HUDEP-2 (cell line): ENCODE results near the gene CTRB2.

Experiments
- DNase-seq, 76 experiments: peaks; one replicate each; lab custom pipeline; 2025; ENCODE audit not compliant: unreplicated experiment in 76 of 76; lab: John Stamatoyannopoulos, UW

The CTRB2 gene

DNA sequence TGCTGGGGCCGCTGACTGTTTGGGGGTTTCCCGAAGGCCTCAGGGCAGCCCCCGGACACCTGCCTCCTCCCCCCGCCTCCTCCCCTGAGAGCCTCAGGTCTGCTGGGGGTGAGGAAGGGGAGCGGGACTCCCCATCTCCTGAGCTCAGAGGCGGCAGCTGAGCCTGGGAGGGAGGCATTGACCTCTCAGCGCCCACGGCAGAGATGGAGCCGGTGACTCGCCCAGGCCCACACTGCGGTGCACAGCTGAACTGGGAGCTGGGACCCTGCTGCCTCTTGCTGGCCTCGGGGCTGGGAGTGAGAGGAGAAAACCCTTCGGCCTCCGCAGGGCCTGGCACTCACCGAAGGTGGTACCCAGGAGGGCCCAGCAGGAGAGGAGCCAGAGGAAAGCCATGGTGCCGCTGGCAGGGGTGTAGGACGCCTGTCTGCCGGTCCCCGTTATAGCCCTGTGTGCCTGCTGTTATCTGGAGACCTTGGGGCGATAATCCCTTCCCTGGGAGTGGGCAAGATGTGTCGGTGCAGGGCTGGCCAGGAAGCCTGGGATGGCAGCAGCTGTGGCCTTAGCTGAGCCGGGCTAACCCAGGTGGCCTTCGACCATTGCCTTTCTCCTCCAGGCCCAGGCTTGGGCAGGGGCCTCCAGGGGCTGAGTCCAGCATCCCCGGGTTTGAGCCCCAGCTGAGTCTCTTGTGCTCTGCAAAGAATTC lies at the start of gene CTRB2:
CTRB2 (minus strand) TSS at position 413 of the 703 bp plus-strand sequence; CDS start at position 393, 20 bp downstream.
- DNase-seq = no peak

DNA sequence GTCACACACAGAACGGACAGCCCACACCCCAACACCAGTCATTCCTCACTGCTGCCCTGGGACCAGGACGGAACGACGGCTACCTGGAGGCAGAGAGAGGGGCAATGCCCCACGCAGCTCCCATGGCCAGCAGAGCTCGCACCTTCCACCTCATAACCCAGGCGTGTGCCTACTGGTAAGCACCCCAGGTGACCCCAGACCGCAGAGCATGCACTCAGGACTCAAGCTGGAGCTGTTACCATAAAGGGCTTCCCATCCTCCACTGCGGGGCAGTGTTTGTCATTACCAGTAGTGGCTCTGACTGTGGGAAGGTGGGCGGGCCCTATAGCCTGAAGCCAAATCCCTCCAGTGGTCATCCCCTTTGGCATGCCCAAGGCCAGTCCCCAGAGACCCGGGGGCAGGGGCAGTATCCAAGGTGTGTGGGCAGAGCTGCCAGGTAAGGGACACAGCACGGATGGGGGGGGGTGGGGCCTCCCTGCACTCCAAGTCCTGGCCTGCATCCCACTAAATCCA lies 49.2 kb upstream of the CTRB2 start:
- peak in 2 of 76 experiments; percentile 13 to 19 for DNase-seq

DNA sequence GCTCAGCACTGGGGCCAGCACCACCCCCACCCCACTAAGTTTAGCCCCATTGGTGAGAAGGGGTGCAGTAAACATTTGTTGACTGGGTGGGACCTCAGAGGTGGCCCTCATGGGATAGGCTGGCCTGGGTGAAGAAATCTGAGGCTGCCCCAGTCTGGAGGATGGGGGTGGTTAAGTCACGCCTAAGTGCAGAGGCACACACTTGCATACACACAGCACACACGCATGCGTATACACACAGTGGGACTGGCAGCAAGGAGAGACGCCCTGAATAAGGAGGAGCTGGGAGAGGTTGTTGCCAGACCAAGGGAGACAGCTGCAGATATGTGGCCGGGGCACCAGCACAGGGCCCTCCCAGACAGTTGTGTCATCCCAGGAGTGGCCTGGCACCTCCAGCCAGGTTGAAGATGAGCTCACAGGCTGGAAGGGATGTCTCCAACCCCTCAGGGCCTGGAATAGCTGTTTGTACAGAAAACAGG lies 47.4 kb upstream of the CTRB2 start:
- peak in 47 of 76 experiments; percentile 12 to 81 (median 51) for DNase-seq

DNA sequence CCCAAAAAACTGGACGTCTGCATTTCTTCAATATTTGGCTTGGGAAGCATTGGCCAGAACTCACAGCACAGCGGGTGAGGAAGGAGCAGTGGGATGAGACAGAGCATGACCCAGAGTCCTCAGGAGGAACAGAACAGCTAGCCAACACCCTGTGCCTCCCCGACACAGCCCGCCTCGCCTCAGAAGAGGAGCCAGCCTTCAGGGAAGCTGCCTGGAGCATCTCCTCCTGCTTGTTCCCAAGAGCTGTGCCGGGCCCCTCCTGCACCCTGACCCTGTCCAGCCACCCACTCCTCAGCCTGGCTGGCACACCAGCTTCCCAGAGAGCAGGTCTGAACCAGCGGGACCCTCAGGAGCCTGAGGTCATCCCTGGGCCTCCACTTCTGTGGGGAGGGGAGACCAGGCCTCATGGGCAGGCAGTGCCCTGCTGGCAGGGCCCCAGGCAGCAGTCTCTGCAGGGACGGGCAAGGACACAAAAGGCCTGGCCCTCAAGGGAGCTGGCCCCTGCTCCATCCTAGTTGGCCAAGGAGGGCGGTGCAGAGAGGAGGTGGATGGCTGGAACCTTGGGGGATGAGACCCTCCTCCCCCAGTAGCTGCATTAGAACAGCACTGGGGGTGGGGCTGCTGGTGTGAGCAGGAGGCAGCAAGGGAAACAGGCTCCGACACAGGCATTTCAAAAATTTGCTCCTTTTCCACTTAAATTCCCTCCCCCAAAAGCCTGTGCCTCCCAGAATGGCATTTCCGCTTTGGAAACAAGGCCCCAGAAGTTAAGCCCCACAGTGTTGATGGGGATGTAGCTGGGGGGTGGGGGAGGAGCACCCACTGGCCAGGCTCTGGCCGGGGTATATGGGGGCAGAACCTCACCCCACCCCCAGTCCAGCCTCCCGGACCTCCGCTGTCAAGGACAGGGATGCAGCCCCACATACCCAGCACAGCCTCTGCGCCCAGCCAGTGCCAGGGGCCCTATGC lies 46.3 kb upstream of the CTRB2 start:
- no peak for DNase-seq

DNA sequence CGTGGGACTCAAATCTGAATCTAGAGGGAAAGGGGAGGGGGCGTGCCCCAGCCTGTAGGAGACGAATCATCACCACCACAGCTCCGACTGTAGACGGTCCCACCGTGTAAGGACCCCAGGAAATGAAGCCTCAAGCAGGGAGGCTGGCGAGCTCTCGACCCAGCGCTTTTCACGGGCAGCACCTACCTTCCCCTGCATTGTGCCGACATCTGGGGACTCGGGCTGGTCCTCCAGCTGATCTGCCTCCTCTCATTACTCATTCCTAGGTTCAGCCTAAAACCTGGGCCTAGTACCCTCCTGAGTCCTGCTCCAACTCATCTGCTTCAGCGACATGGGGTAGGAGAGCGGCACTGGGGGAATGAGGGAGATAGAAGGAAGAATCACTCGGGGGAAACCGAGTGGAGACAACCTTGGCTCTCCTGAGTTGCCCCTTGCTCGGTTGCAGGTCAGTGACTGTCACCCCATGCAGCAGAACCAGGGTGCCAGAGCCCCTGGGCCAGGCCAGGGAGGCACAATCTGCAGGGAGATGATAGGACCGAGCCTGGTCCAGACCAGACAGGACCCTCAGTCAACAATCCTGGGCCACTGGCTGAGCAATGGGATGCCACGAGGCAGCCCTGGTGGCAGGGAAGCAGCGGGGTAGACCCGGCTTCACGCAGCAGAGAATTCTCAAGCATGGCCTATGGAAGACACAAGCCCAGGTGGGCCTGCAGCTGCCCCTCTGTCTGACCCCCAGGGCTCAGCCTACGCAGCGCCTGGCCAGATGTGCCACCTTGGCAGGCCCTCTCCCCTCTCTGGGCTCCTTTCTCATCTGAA lies 45.3 kb upstream of the CTRB2 start:
- DNase-seq = no peak

DNA sequence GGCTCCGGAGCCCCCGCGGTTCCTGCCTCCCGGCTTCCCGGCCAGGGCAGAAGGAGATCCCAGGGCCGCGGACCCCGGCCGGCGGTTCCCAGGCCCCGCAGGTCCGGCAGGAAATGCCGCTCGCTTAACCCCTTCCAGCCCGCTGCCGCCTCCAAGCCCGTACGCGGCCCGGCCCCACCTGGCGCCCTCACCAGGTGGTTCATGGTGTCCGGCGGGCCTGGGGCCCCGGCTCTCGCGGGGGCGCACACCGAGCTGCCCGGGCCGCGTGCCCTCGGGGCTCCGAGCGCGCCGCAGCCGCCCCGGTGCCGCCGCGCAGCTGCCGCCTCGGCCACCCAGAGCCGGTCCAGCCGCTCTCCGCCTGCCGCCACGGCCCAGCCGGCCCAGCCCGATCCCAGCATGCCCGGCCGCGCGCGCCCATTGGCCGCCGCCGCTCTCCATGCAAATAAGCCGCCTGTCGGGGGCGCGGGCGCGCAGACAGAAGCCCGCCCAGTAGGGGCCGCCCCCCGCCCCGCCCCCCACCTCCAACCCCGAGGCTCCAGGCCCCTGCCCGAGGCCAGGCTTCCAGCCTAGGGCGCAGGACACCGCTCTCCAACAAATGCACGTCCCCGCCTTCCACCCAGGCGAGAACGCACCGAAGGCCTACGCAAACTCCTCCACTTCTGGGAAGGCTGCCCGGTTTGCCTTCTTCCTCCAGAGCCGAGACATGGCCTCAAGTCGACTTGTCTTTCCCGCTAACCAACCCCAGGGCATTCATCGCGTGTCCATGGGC lies 44.5 kb upstream of the CTRB2 start, which contains the start of gene BCAR1:
BCAR1 (minus strand) TSS at position 345 of the 769 bp plus-strand sequence; CDS start at position 203, 142 bp downstream.
- peak in 66 of 76 experiments; percentile 17 to 82 (median 67) for DNase-seq

DNA sequence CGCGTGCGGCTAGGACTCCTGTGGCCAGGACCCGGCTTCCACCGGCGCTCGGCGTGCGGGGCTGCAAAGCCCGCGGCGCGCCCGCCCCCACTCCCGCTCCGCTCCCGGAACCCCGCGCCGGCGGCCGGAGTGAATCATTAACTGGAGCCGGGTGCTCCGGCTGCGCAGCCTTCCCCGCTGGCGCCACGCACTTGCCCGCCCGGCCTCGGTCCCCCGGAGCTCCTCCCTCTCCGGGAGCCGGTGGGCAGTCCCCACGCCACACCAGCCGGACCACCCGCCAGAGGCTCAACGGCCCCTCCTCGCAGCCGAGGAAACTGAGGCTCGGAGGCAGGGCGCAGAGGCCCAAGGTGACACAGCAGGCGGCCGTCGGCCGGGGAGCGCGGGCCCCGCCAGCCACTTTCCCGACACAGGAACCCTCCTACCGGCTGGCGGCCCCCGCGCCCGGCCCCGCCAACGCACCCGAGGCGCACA lies 43.9 kb upstream of the CTRB2 start:
- peak in 5 of 76 experiments; percentile 9 to 32 (median 28) for DNase-seq

DNA sequence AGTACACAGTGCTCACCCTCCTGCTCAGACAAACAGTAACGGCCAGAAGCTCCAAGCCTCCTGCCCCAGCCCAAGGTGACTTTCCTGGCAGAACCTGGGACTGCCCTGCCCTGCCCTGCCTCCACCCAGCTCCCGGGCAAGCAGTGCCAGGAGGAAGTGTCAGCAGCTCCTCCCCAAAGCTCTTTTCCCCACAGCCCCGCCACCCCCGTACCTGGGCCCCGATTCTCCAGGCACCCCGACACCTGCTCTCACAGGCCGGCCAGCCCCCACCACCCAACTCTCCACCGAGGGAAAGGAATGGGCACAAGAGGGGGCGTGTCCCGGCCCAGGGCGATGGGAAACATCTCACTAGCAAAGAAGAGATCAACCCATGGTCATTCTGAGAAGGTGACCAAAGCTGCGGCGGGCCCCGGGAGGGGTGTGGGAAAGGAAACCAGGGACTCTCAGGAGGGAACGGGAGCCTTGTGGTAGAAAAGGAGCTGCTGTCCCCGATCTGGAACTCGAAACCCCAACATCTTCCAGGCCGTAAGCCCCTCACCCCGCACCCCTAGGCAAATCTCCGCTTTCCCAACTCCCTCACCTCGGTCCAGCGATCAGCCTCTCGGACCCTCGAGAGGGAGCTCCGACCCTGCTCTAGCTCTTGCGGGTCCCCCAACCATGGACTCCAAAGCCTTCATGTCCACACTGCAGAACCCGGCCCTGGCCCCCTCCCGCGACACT lies 43.3 kb upstream of the CTRB2 start:
- peak in 3 of 76 experiments; percentile 8 to 17 (median 14) for DNase-seq

DNA sequence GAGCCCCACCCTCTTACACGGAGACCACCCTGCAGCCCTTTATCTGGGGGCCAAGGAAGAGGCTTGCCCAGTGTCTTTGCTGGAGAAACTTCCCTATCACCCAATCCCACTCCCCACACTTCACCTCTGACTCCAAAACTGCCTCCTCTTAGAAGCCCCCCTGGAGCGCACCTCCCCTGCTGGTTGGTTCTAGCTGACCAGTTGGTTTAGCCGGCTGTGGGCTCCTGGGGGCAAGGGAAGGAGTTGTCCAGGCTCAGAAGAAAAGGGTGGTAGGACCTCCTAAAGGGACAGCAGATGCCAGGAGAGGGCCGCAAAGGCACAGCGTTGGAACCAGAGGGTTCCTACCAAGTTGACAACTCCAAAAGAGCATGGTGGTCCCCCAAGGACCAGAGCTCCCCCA lies 42.5 kb upstream of the CTRB2 start:
- no peak for DNase-seq

DNA sequence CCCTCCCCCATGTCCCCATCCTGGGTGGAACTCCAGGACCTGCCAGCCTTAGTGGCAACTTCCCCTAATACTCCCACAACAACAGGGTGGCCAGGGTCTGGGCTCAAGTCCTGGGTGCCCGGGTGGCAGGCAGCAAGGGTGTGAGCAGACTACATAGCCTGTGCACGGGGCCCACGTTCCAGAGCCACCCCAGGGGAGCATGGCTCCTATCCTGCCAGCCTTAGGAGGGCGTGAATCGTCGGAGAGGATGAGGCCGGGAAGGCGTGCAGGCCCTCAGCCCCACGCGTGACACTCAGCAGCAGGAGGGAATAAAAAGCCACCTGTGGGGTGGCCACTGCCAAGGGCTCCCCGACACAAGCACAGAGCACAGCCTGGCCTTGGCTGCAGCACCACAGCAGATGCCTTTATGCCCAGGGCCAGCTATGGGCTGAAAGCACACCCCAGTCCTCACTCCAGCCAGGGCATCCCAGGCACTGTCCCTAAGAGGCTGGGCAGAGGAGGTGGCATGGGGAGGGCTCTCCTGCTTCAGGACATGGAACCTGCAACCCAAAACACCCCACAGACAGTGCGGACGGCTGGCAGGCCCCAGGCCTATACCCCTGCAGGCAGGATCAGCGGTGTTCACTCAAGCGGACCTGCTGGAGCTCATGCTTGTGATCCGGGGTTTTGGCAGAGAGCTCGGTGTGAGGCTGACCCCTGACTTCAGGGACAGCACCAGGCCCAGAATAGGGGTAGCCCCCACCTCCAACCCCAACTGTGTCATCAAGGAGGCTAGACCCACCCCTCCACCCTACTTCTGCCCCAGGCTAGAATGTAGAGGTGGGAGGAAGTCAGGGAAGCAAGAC lies 41.8 kb upstream of the CTRB2 start:
- DNase-seq = no peak

DNA sequence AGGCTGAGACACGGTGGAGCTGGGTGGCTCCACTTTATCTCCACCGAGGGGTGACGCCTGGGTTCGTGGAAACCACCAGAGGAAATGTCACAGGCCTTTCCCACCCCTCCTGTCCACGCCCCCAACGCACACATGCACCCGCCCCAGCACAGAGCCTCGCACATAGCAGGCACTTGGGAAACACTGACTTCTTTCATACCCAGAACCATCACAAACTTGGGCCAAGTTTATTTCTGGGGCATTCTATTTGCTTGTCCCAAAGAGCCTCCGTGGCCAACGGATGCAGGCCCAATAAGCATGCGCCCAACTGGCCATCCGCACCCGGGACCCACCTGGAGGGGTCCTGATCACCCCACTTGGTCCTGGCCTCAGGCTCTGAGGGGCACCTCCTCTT lies 41.2 kb upstream of the CTRB2 start:
- DNase-seq = peak in 41 of 76 experiments; percentile 8 to 67 (median 40)

DNA sequence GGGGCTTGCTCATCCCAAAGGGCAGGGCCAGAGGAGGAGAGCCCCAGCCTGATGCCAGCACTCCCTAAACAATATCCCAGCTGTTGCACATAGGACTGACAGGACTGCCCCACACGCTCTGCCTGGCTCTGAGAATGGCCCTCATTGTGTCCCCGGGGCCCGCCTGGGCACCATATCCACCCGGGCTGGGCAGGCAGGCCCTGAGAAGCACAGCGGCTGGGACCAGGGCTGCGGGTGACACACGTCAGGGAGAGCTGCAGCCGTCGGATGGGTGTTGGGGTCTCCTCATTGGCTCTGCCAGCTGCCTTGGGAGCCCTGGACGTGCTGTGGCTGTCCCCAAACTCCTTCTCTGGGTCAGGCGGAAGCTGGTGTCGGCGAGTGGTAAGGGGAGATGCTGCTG lies 40.3 kb upstream of the CTRB2 start:
- no peak for DNase-seq

DNA sequence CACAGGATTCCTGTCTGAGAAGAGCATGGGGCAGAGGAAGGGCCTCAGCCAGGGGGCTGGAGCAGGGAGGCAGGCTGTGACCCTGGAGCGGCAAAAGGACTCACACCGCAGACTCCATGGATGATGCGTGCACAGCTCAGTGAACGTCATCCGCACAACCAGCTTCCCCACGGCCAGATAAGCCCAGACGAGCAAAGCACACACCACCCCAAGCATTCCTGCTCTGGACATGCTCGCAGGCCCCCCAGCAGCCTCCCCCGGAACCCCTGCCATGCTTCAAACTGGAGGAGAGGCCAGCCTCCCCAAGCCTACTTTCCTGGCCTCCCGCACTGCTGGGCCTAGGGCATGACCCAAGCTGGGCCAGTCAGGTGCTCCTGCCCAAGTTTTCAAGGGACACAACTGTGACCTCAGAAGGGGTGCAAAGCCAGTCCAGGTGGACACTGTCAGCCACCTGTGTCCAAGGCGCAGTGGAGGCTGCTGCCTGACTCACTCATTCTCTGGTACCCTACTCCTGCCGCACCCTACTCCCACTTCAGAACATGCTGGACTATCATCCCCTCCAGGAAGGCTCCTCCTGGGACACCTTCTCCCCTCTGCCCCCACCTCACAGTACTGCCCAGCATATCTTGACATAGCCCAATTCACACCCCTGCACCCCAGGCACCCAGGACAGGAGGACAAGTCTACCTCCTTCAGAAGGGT lies 39.7 kb upstream of the CTRB2 start:
- no peak for DNase-seq

DNA sequence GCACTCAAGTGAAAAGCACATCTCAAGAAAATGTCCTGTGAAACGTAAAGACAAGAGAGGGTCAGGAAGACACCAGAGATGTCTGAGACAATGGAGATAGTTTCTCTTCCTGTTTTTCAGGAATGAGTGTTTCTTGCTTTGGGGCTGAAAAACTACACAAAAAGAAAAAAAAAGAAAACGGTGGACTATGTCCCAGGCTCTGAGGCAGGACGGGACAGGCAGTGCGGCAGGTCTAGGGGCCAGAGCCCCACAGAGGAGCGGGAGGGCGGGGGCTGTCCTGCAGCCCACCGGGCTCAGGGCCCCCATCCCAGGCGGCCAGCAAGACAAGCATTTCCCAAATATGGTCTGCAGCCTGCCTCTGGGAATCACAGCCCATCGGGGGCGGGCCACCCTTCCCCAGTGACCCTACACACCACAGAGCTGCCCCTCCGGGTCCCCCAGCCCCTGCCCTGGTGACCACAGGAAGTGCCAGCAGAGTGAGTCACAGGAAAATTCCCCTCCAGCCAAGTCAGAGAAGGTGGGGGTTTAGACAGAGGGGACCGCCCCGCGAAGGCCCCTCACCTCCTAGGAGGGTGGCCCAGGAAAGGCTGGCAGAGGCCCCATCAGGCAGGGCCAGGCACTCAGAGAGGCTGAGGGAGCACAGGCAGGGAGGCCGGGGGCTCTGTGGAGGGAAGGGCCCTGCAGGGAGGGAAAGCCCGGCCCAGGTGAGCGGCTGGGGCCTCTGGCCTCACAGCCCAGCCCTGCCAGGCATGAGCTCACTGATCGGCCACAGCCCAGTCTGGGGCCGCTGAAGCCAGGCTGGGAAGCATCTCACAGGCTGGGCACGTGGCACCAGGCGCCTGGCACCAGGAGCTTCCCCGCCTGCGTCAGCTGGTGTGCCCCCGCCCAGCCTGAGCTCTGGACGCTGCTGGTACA lies 38.1 kb upstream of the CTRB2 start:
- peak in 7 of 76 experiments; percentile 7 to 27 (median 12) for DNase-seq

DNA sequence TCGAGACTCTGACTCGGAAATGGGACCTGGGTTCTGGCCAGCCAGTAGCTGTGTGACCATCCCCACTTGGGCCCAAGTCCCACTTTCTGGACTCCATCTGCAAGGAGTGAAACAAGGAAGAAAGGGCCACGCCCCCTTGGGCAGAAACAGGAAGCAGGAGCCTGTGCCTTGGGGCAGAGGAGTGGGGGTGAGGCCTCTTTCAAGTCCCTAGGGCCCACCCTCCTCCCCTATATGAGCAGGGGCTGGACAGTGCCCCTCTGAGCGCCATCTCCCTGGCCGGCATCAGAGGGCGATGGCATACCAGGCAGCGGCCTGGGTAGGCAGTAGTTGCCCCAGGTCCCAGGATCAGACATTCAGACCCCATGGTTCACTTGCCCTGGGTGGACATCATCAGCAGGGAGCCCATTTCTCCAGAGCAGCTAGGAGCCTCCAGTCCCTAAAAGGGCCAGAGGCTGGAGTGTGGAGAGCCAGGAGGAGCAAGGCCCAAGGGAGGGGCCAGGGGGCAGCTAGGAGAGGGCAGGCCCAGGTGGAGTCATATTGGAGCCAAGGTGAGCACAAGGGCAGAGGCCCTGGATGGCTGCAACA lies 37.4 kb upstream of the CTRB2 start:
- no peak for DNase-seq
